ENCODE results near the gene BMP5.

The BMP5 gene

DNA sequence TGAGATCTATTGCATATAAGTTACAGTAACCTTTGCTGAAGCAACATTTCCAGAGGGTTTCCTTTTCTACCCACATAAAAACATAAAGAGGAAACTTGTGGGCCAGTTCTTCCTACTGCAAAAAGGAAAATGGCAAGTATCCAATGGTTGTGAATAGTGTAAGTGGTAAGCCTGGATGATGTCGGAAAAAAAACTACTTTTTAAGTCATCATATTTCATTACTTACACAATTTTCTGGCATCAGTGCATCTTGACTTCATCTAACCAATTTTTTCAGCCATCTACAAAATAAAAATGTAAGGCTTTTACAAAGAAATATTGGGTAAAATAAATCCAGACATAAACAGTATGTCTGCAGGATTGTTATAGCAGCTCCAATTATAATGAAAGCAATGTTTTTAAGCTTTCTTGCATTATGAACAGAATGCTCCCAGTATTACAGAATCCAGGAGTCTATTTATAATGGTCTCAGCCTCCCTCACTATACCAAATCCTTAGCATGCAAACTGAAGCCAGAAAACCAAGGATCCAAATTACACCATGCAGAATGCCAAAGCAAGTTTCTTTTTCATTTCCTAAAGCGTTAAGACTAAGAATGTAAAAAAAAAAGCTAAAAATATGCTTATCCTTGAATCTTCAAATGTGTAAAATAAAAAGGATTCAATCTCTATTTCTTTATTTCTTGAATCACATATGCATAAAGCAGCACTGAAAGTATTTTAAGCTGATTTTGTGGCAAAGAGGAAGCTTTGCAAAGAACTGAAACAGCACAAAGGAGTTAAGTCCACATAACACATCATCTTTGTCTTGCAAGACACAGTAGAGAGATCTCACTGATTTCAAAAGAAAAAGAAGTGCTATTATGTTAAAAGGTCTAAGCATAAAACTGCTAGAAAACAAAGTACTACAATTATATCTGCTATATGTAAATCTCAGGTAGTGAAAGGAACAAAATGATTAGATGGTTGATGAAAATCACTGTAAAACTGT, 169.6 kb downstream of the BMP5 start:
- Histone ChIP-seq H3K27ac (peak overlapping the region in 2 of 11 experiments; percentile 26 to 48; a peak in 3 of 22 replicates), H3K4me1 (peaks cover 3 to 41% (median 27%) of the 10 kb centered on the region in 10 experiments; a peak in 19 of 20 replicates), H3K27me3 (no peaks in the 10 kb centered on the region), H3K9me3 (replicated peaks in 1 of 11) (peaks cover 0 to 8% (median 7%) of the 10 kb centered on the region in 11 experiments; a peak in 16 of 22 replicates), H3K9ac (no peak overlapping the region), H4K20me1 (no peaks in the 10 kb centered on the region), H3K4me2 (peak overlapping the region; percentile 2 to 79 (median 51); a peak in 21 of 22 replicates), H3K4me3 (no peak overlapping the region), H3K36me3 (no peaks in the 10 kb centered on the region)
- TF ChIP-seq Cebpa-rat (IDR thresholded peaks at IDR 0.05) = no peak

DNA sequence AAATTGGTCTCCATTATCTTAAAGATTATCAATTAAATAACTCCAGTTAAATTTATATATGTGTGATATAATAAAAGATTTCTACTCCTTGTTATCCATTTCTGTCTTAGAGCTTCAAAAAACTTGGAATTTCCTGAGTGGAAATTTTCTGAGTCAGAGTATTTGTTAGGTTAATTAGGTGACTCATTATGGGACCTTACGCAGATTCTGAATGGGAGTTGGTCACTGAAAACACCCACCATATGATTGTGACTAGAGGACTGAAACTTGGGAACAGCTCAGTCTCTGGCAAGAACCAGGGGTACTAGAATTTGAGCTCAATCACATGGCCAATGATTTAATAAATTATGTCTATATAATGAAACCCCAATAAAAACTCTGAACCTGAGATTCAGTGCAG, 171.0 kb downstream of the BMP5 start:
- Histone ChIP-seq H3K4me3 (0 out of 20 replicates have a peak overlapping the region, but pooled peaks of 1 of the 10 experiments have one; percentile 24), H3K36me3 (no peaks in the 10 kb centered on the region), H3K4me2 (peak overlapping the region in 7 of 11 experiments; percentile 45 to 79 (median 61); a peak in 11 of 22 replicates), H3K27me3 (no peaks in the 10 kb centered on the region), H3K9ac (no peak overlapping the region), H4K20me1 (no peaks in the 10 kb centered on the region), H3K27ac (peak overlapping the region in 3 of 11 experiments; percentile 24 to 48 (median 43); a peak in 4 of 22 replicates), H3K9me3 (replicated peaks in 1 of 11) (peaks cover 0 to 8% (median 7%) of the 10 kb centered on the region in 11 experiments; a peak in 16 of 22 replicates), H3K4me1 (peaks cover 6 to 43% (median 31%) of the 10 kb centered on the region in 10 experiments; a peak in 19 of 20 replicates)
- TF ChIP-seq Cebpa-rat (IDR thresholded peaks at IDR 0.05) = no peak

Data from BLaER1 treated with 17β-estradiol and CSF1 and Interleukin-3, amounts not matched to agents 10 nM and 100 nM (cell line).